B cell (primary cell): ENCODE measurements around the gene GNB5. TPM values are rescaled to one million over a fixed set of nuclear protein-coding genes. Genes with fewer than 3 reads are reported as not detected.

Experiments used
- ATAC-seq: fragments of 200-7000 bp; cut with Tn5 transposase; one replicate; pipeline ENCODE4 v1.10.0; 2021; ENCODE audit warnings: low read depth, mild to moderate bottlenecking, moderate number of reproducible peaks, moderate library complexity
- CTCF ChIA-PET: fragments of 350-600 bp; sonication (Branson Sonifier 250); formaldehyde crosslinking; loops from one replicate; lab custom pipeline; 2021; ENCODE audit warnings: antibody characterized with exemption, inconsistent platforms; lab: Charles Lee
- POLR2A ChIA-PET: fragments of 350-600 bp; sonication (Branson Sonifier 250); formaldehyde crosslinking; loops from one replicate; lab custom pipeline; 2021; ENCODE audit warnings: antibody characterized with exemption; lab: Charles Lee
- DNase-seq: peaks from one replicate; pipeline ENCODE4 v3.0.0; 2013
- H2AFZ ChIP-seq: 2 replicates; pipeline ENCODE4 v1.6.1; 2012; ENCODE audit warnings: mild to moderate bottlenecking, low read depth, low read length; ENCODE audit not compliant: insufficient read depth, poor library complexity, severe bottlenecking
- H3K27ac ChIP-seq, 2 donors: 1 replicate in 1 of 2; 2 replicates in 1 of 2; pipeline ENCODE4 v1.5.1; 2012 to 2013; ENCODE audit warnings: low read length in 2 of 2, mild to moderate bottlenecking in 2 of 2, moderate library complexity in 1 of 2
- H3K27me3 ChIP-seq, 4 experiments: fragments of 200-600 bp in 1 of 4; sonication (generic) in 1 of 4; replicated peaks in 1 of 4; 1 replicate in 2 of 4; 2 replicates in 2 of 4; pipeline versions ENCODE4 v1.6.1 to v1.7.0; 2013 to 2016; ENCODE audit warnings: low read length in 3 of 4, mild to moderate bottlenecking in 2 of 4, mixed read lengths in 1 of 4, moderate library complexity in 1 of 4; ENCODE audit not compliant: insufficient read depth in 4 of 4, control insufficient read depth in 3 of 4; ENCODE audit errors: control extremely low read depth in 1 of 4
- H3K36me3 ChIP-seq, 2 experiments: replicated peaks in 1 of 2; 1 replicate in 1 of 2; 2 replicates in 1 of 2; pipeline versions ENCODE4 v1.6.1 to v1.7.1; 2013; ENCODE audit warnings: low read length in 1 of 2; ENCODE audit not compliant: insufficient read depth in 2 of 2, control insufficient read depth in 1 of 2; ENCODE audit errors: control extremely low read depth in 1 of 2, extremely low read depth in 1 of 2
- H3K4me1 ChIP-seq, 2 donors: fragments of 200-600 bp in 1 of 2; sonication (generic) in 1 of 2; 1 replicate in 1 of 2; 2 replicates in 1 of 2; pipeline versions ENCODE4 v1.5.1 to v1.6.1; 2013 to 2017; ENCODE audit warnings: low read length in 2 of 2; ENCODE audit not compliant: control insufficient read depth in 2 of 2, insufficient read depth in 2 of 2
- H3K4me2 ChIP-seq: replicated peaks from 2 replicates; pipeline ENCODE3; 2012; ENCODE audit warnings: mild to moderate bottlenecking, low read depth, low read length; ENCODE audit not compliant: poor library complexity, severe bottlenecking
- H3K4me3 ChIP-seq, 5 experiments: fragments of 200-600 bp in 1 of 5; sonication (generic) in 1 of 5; 1 replicate in 3 of 5; 2 replicates in 2 of 5; pipeline versions ENCODE4 v1.5.1 to v1.7.0; 2011 to 2016; ENCODE audit warnings: low read length in 4 of 5, mild to moderate bottlenecking in 4 of 5, low read depth in 2 of 5, control low read depth in 1 of 5, moderate library complexity in 1 of 5; ENCODE audit not compliant: insufficient read depth in 1 of 5; ENCODE audit errors: control extremely low read depth in 1 of 5, extremely low read depth in 1 of 5
- H3K79me2 ChIP-seq: fragments of 200-600 bp; sonication (generic); one replicate; pipeline ENCODE4 v1.6.0; 2016; ENCODE audit warnings: low read length; ENCODE audit not compliant: control insufficient read depth, insufficient read depth
- H3K9ac ChIP-seq: fragments of 200-600 bp; sonication (generic); 2 replicates; pipeline ENCODE4 v1.6.1; 2017; ENCODE audit warnings: mild to moderate bottlenecking, low read length, moderate library complexity
- H3K9me3 ChIP-seq, 3 donors: one replicate each; pipeline versions ENCODE4 v1.6.1 to v1.7.1; 2013; ENCODE audit warnings: low read length in 2 of 3; ENCODE audit not compliant: control insufficient read depth in 2 of 3, insufficient read depth in 1 of 3; ENCODE audit errors: control extremely low read depth in 1 of 3
- H4K20me1 ChIP-seq: 2 replicates; pipeline ENCODE4 v1.6.0; 2012; ENCODE audit warnings: mild to moderate bottlenecking, low read length; ENCODE audit not compliant: insufficient read depth, control insufficient read depth, poor library complexity, severe bottlenecking
- H3K27ac Mint-ChIP-seq: one replicate; pipeline ENCODE4 v1.8.0; 2021; ENCODE audit warnings: mixed read lengths
- H3K27me3 Mint-ChIP-seq: one replicate; pipeline ENCODE4 v1.8.0; 2021; ENCODE audit warnings: mixed read lengths
- H3K4me1 Mint-ChIP-seq: one replicate; pipeline ENCODE4 v1.8.0; 2021; ENCODE audit warnings: mixed read lengths
- H3K4me3 Mint-ChIP-seq: one replicate; pipeline ENCODE4 v1.8.0; 2021; ENCODE audit warnings: mixed read lengths
- H3K9me3 Mint-ChIP-seq: one replicate; pipeline ENCODE4 v1.8.0; 2022; ENCODE audit warnings: mixed read lengths; ENCODE audit not compliant: insufficient read depth
- CTCF ChIP-seq: fragments of 200-600 bp; IDR thresholded peaks from one replicate; pipeline ENCODE4 v1.8.0; 2022; ENCODE audit warnings: antibody characterized with exemption, mild to moderate bottlenecking
- EZH2 ChIP-seq: IDR thresholded peaks from 2 replicates; pipeline ENCODE4 v1.6.1; 2012; ENCODE audit warnings: borderline replicate concordance, low read depth, mild to moderate bottlenecking, moderate library complexity, low read length; ENCODE audit not compliant: insufficient read depth, poor library complexity, severe bottlenecking
- WGBS: methylation state at CpG from one replicate; pipeline ENCODE4 v1.1.5; 2013; ENCODE audit warnings: missing lambda C conversion rate; ENCODE audit not compliant: insufficient coverage; 5-methylcytosine and 5-hydroxymethylcytosine counted together
- intact Hi-C: fragments of 100-400 bp; cut with micrococcal nuclease; formaldehyde crosslinking; loops from one replicate; pipeline ENCODE4 v1.10.0; 2022
- polyA plus RNA-seq: library from polyadenylated mRNA; depleted of rRNA; stranded (reverse); fragments of >200 nt; gene quantifications from 2 replicates; pipeline ENCODE4 v1.2.3, GENCODE V29; 2012
- total RNA-seq, 2 donors: library from RNA; stranded (reverse); fragments of 120-200 nt in 1 of 2; gene quantifications; 1 replicate in 1 of 2; 2 replicates in 1 of 2; pipeline versions ENCODE4 v1.2.3 to v1.2.4, GENCODE V29; 2013 to 2022

The GNB5 gene
- total and polyA plus RNA-seq, 2 donors (not counting 1 experiment from before 2014, with no cell fraction given): 58.5 to 142 TPM

GRCh38 chr15:52078197-52078875 lies 112.9 kb downstream of the GNB5 start:
- Mint-ChIP-seq H3K27ac (no peak overlapping the region), H3K4me3 (no peak overlapping the region), H3K27me3 (peaks cover 6% of the 10 kb centered on the region), H3K9me3 (no peaks in the 10 kb centered on the region), H3K4me1 (peaks cover 22% of the 10 kb centered on the region)
- no peak overlapping the region for H3K9ac ChIP-seq
- DNase-seq: no peak
- H3K36me3 ChIP-seq: no peaks in the 10 kb centered on the region
- no peak overlapping the region for H3K4me3 ChIP-seq
- intact Hi-C loops: loop anchor here (1.0 kb wide), 1 partner anchor 190 kb away; no protein-coding TSS in a partner anchor
- WGBS: 87% methylated on average over 9 of the region's 10 CpGs
- ChIA-PET CTCF (interaction anchor here (0.7 to 4.1 kb wide), 40 partner anchors 8 to 428 kb away, joined by 3 to 25 read pairs (median 4); partner anchors contain the start of gene LEO1), POLR2A (interaction anchor here (0.6 kb wide), 1 partner anchor 17 kb away, joined by 4 read pairs; no protein-coding TSS in a partner anchor)
- no peaks in the 10 kb centered on the region for H4K20me1 ChIP-seq
- H3K79me2 ChIP-seq: no peaks in the 10 kb centered on the region
- no peak overlapping the region for H2AFZ ChIP-seq
- TF ChIP-seq CTCF (no peak), EZH2 (no peak)
- no peaks in the 10 kb centered on the region for H3K9me3 ChIP-seq
- peaks cover 0 to 9% (median 0%) of the 10 kb centered on the region in 4 experiments for H3K27me3 ChIP-seq
- H3K27ac ChIP-seq: no peak overlapping the region
- ATAC-seq: no peak
- peaks cover 11 to 14% of the 10 kb centered on the region in 2 donors for H3K4me1 ChIP-seq
- H3K4me2 ChIP-seq: no peak overlapping the region
